ENCODE measurements around the gene WDFY4. TPM values are rescaled to one million over a fixed set of nuclear protein-coding genes. Genes with fewer than 3 reads are reported as not detected.

Gene WDFY4
- polyA plus RNA-seq, 1 donor (not counting 4 experiments of a cell fraction or from before 2014, with no cell fraction given): 0.04 TPM

GRCh38 chr10:48926764-48927540, 242.3 kb downstream of the WDFY4 start:
- H3K27me3 ChIP-seq (ENCODE audit: control insufficient read depth, extremely low read depth, insufficient read depth, low read length): peaks cover 3% of the 10 kb centered on the region
- no peaks in the 10 kb centered on the region for H4K20me1 ChIP-seq (ENCODE audit: control insufficient read depth, extremely low read depth, insufficient read depth, low read length)
- H2AFZ ChIP-seq (ENCODE audit: control insufficient read depth, low read length): no peak overlapping the region
- H3K9me3 ChIP-seq (ENCODE audit: control insufficient read depth, low read depth, low read length): no peaks in the 10 kb centered on the region
- no peak for FAIRE-seq
- no peaks in the 10 kb centered on the region for H3K36me3 ChIP-seq (ENCODE audit: control insufficient read depth in 2 of 2, extremely low read depth in 1 of 2, insufficient read depth in 2 of 2, low read length in 2 of 2)
- H3K79me2 ChIP-seq (ENCODE audit: control insufficient read depth, insufficient read depth, low read length): no peaks in the 10 kb centered on the region
- H3K27ac ChIP-seq (ENCODE audit: control insufficient read depth, insufficient read depth, low read length): no peak overlapping the region
- no peak overlapping the region for H3K9ac ChIP-seq (ENCODE audit: control insufficient read depth, extremely low read depth, insufficient read depth, low read length)
- no peaks in the 10 kb centered on the region for H3K9me1 ChIP-seq (ENCODE audit: control insufficient read depth, extremely low read depth, insufficient read depth, low read length)
- H3K4me3 ChIP-seq (ENCODE audit: control insufficient read depth in 2 of 3, extremely low read depth in 1 of 3, insufficient read depth in 2 of 3, low read depth in 1 of 3, low read length in 3 of 3): no peak overlapping the region
- dilution Hi-C loops (cut with MboI; ENCODE audit: extremely low pct_ligation_motif_present, low sequenced_read_pairs): no loop called here
- H3K4me2 ChIP-seq (ENCODE audit: control insufficient read depth, extremely low read depth, insufficient read depth, low read depth, low read length): no peak overlapping the region
- H3K4me1 ChIP-seq (ENCODE audit: control insufficient read depth, extremely low read depth, insufficient read depth, low read length): no peaks in the 10 kb centered on the region
- no peak for TF ChIP-seq CTCF (optimal IDR thresholded peaks at IDR 0.05 in 1 of 3, IDR thresholded peaks at IDR 0.05 in 1 of 3, conservative IDR thresholded peaks at IDR 0.05 in 1 of 3; ENCODE audit: extremely low read depth in 1 of 3, insufficient read depth in 2 of 3, low read length in 3 of 3)
- no peak for TF ChIP-seq EZH2 (IDR thresholded peaks at IDR 0.05; ENCODE audit: low read length)
- DNase-seq (ENCODE audit: low read depth, low spot score): no peak

GRCh38 chr10:48929413-48929990, 244.8 kb downstream of the WDFY4 start:
- FAIRE-seq (no peak), DNase-seq (ENCODE audit: low read depth, low spot score) (no peak)
- dilution Hi-C loops (cut with MboI; ENCODE audit: extremely low pct_ligation_motif_present, low sequenced_read_pairs): no loop called here
- H3K27me3 ChIP-seq (ENCODE audit: control insufficient read depth, extremely low read depth, insufficient read depth, low read length): peaks cover 3% of the 10 kb centered on the region
- H3K4me1 ChIP-seq (ENCODE audit: control insufficient read depth, extremely low read depth, insufficient read depth, low read length): no peaks in the 10 kb centered on the region
- no peak overlapping the region for H3K4me2 ChIP-seq (ENCODE audit: control insufficient read depth, extremely low read depth, insufficient read depth, low read depth, low read length)
- H3K9ac ChIP-seq (ENCODE audit: control insufficient read depth, extremely low read depth, insufficient read depth, low read length): no peak overlapping the region
- no peak overlapping the region for H3K27ac ChIP-seq (ENCODE audit: control insufficient read depth, insufficient read depth, low read length)
- TF ChIP-seq EZH2 (IDR thresholded peaks at IDR 0.05; ENCODE audit: low read length): no peak
- TF ChIP-seq CTCF (optimal IDR thresholded peaks at IDR 0.05 in 1 of 3, IDR thresholded peaks at IDR 0.05 in 1 of 3, conservative IDR thresholded peaks at IDR 0.05 in 1 of 3; ENCODE audit: extremely low read depth in 1 of 3, insufficient read depth in 2 of 3, low read length in 3 of 3): no peak
- H3K4me3 ChIP-seq (ENCODE audit: control insufficient read depth in 2 of 3, extremely low read depth in 1 of 3, insufficient read depth in 2 of 3, low read depth in 1 of 3, low read length in 3 of 3): no peak overlapping the region
- no peak overlapping the region for H2AFZ ChIP-seq (ENCODE audit: control insufficient read depth, low read length)
- no peaks in the 10 kb centered on the region for H3K79me2 ChIP-seq (ENCODE audit: control insufficient read depth, insufficient read depth, low read length)
- no peaks in the 10 kb centered on the region for H3K9me1 ChIP-seq (ENCODE audit: control insufficient read depth, extremely low read depth, insufficient read depth, low read length)
- H4K20me1 ChIP-seq (ENCODE audit: control insufficient read depth, extremely low read depth, insufficient read depth, low read length): no peaks in the 10 kb centered on the region
- no peaks in the 10 kb centered on the region for H3K9me3 ChIP-seq (ENCODE audit: control insufficient read depth, low read depth, low read length)
- no peaks in the 10 kb centered on the region for H3K36me3 ChIP-seq (ENCODE audit: control insufficient read depth in 2 of 2, extremely low read depth in 1 of 2, insufficient read depth in 2 of 2, low read length in 2 of 2)

All from keratinocyte (primary cell).